Superior temporal gyrus (tissue), 1 donor: ENCODE data around the gene CYB5R3.
A peak's percentile ranks its signal among the peaks of the same experiment; 100 is the strongest.
"Not testable (repeated sequence)": the region's sequence is repeated elsewhere in the genome, so short reads cannot be mapped to it uniquely, and the experiment has no call there.

Experiments
- DNase-seq: peaks from one replicate; pipeline ENCODE4 v3.0.0-alpha.2; 2016; ENCODE audit errors: extremely low spot score

The CYB5R3 gene

GRCh38 chr22:42624551-42625106 is 24.6 kb downstream of the CYB5R3 start:
- DNase-seq, result no peak

GRCh38 chr22:42623756-42624441 is 25.3 kb downstream of the CYB5R3 start:
- no peak for DNase-seq

- DNase-seq, result no peak
These were observed 25.9 kb downstream of the CYB5R3 start for GRCh38 chr22:42623301-42623751.

GRCh38 chr22:42622061-42622710 is 27.0 kb downstream of the CYB5R3 start:
- DNase-seq, result no peak

- DNase-seq, result no peak
These were observed 27.6 kb downstream of the CYB5R3 start for GRCh38 chr22:42621505-42622002.

GRCh38 chr22:42620084-42620483 is 29.1 kb downstream of the CYB5R3 start:
- no peak for DNase-seq

- DNase-seq, result no peak
These were observed 29.7 kb downstream of the CYB5R3 start for GRCh38 chr22:42619261-42620063.

GRCh38 chr22:42617155-42617983 is 31.8 kb downstream of the CYB5R3 start:
- DNase-seq, result no peak

GRCh38 chr22:42615860-42616175 is 33.4 kb downstream of the CYB5R3 start:
- DNase-seq, result not testable (repeated sequence)

GRCh38 chr22:42615092-42615859 is 33.9 kb downstream of the CYB5R3 start:
- no peak for DNase-seq

- peak; percentile 99 for DNase-seq
These were observed 34.7 kb downstream of the CYB5R3 start, which contains the start of gene POLDIP3 for GRCh38 chr22:42614312-42615091. Gene POLDIP3 (minus strand): TSS chr22:42614883. CDS start chr22:42614857, 26 bp downstream.

- peak; percentile 33 for DNase-seq
These were observed 35.3 kb downstream of the CYB5R3 start for GRCh38 chr22:42613872-42614301.

GRCh38 chr22:42612336-42612735 is 36.9 kb downstream of the CYB5R3 start:
- DNase-seq, result no peak

GRCh38 chr22:42611051-42611450 is 38.1 kb downstream of the CYB5R3 start:
- DNase-seq, result no peak

GRCh38 chr22:42610186-42610585 is 39.0 kb downstream of the CYB5R3 start:
- DNase-seq, result no peak

- peak; percentile 80 for DNase-seq
These were observed 40.3 kb downstream of the CYB5R3 start for GRCh38 chr22:42608823-42609361.

GRCh38 chr22:42608136-42608822 is 40.9 kb downstream of the CYB5R3 start:
- DNase-seq, result no peak

GRCh38 chr22:42607641-42608040 is 41.6 kb downstream of the CYB5R3 start:
- not testable (repeated sequence) for DNase-seq

- no peak for DNase-seq
These were observed 44.8 kb downstream of the CYB5R3 start for GRCh38 chr22:42604403-42604802.
